Measurements from ENCODE around the gene C20orf96.

GRCh38 chr20:328027-328974, 37.8 kb upstream of the C20orf96 start:
- TF ChIP-seq RAD21 (conservative IDR thresholded peaks at IDR 0.05) (no peak), CTCF (IDR thresholded peaks at IDR 0.05; ENCODE audit: poor library complexity, severe bottlenecking) (no peak), REST (IDR thresholded peaks at IDR 0.05; ENCODE audit: borderline replicate concordance) (no peak)

Data from neural cell (in vitro differentiated cells).